ENCODE data around the gene KCNA5.

The KCNA5 gene

DNA sequence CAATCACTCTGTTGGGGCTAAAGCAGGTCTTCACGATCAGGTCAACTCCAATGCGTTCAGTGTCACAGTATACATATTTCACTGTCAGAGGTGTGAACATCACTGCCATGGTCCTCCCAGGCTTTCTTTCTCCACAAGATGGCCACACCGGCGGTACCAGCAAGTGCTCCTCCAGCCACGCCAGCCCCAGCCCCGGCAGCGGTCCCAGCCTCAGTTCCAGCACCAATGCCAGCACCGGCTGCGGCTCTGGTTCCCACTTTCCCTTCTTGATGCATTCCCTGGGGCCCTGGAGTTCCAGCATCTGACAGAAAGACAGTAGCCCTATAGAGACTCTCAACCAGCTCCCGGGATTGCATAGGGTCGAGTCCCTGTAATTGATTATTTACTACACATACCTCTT lies 10.9 kb upstream of the KCNA5 start:
- H3K9ac ChIP-seq (ENCODE audit: low read length): no peak overlapping the region
- TF ChIP-seq, protein P1, sequence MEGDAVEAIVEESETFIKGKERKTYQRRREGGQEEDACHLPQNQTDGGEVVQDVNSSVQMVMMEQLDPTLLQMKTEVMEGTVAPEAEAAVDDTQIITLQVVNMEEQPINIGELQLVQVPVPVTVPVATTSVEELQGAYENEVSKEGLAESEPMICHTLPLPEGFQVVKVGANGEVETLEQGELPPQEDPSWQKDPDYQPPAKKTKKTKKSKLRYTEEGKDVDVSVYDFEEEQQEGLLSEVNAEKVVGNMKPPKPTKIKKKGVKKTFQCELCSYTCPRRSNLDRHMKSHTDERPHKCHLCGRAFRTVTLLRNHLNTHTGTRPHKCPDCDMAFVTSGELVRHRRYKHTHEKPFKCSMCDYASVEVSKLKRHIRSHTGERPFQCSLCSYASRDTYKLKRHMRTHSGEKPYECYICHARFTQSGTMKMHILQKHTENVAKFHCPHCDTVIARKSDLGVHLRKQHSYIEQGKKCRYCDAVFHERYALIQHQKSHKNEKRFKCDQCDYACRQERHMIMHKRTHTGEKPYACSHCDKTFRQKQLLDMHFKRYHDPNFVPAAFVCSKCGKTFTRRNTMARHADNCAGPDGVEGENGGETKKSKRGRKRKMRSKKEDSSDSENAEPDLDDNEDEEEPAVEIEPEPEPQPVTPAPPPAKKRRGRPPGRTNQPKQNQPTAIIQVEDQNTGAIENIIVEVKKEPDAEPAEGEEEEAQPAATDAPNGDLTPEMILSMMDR (IDR thresholded peaks at IDR 0.05; ENCODE audit: insufficient read depth, low read length, poor library complexity, severe bottlenecking): no peak
- no peak for TF ChIP-seq EZH2phosphoT487 (conservative IDR thresholded peaks at IDR 0.05; ENCODE audit: low read length)

DNA sequence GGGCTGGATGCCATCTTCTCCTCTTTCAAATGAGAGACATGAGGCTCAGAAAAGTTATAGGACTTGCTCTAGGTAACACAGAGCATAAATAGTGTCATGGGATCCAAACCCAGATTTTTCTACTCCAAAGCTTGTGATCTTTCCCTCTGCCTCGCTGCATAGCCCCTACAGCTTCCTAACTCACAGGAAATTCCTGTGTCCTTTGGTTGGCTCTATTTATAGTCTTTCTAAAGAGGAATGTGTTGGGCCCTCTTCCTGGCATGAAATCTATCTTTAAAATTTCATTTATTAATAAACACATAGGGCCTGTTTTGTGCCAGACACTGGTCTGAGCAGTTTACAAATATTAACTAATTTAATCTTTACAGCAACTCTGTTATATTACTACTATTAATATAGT lies 9.8 kb upstream of the KCNA5 start:
- H3K4me2 ChIP-seq (ENCODE audit: low read depth, low read length, poor library complexity, severe bottlenecking): no peak overlapping the region
- no peaks in the 10 kb centered on the region for H3K9me3 ChIP-seq (ENCODE audit: insufficient read depth, low read length)
- TF ChIP-seq, protein P1 (IDR thresholded peaks at IDR 0.05; ENCODE audit: insufficient read depth, low read length, poor library complexity, severe bottlenecking): no peak
- no peak for TF ChIP-seq EZH2phosphoT487 (conservative IDR thresholded peaks at IDR 0.05; ENCODE audit: low read length)
- H3F3A ChIP-seq (ENCODE audit: insufficient read depth): no peaks in the 10 kb centered on the region
- H3K9ac ChIP-seq (ENCODE audit: low read length): no peak overlapping the region
- no peak overlapping the region for H3K4me3 ChIP-seq (ENCODE audit: insufficient read depth, low read length, poor library complexity, severe bottlenecking)
- H3K27ac ChIP-seq (ENCODE audit: low read depth, low read length): no peak overlapping the region
- H3K79me2 ChIP-seq (ENCODE audit: insufficient read depth, low read length): no peaks in the 10 kb centered on the region
- no peaks in the 10 kb centered on the region for H3K36me3 ChIP-seq (ENCODE audit: low read length)
- no peak overlapping the region for H2AFZ ChIP-seq (ENCODE audit: low read depth, low read length, severe bottlenecking)
- no peaks in the 10 kb centered on the region for H3K9me2 ChIP-seq (replicated peaks; ENCODE audit: insufficient read depth, low read length)
- H4K20me1 ChIP-seq (ENCODE audit: low read depth, low read length): no peaks in the 10 kb centered on the region
- no peaks in the 10 kb centered on the region for H3K27me3 ChIP-seq (ENCODE audit: low read length)

More for the DNA sequence above, 10.9 kb upstream of the KCNA5 start:
- Histone ChIP-seq H3K9me2 (replicated peaks; ENCODE audit: insufficient read depth, low read length) (no peaks in the 10 kb centered on the region), H3K27ac (ENCODE audit: low read depth, low read length) (no peak overlapping the region), H3K4me3 (ENCODE audit: insufficient read depth, low read length, poor library complexity, severe bottlenecking) (no peak overlapping the region), H3F3A (ENCODE audit: insufficient read depth) (no peaks in the 10 kb centered on the region), H2AFZ (ENCODE audit: low read depth, low read length, severe bottlenecking) (no peak overlapping the region), H3K9me3 (ENCODE audit: insufficient read depth, low read length) (no peaks in the 10 kb centered on the region), H3K4me2 (ENCODE audit: low read depth, low read length, poor library complexity, severe bottlenecking) (no peak overlapping the region), H3K27me3 (ENCODE audit: low read length) (no peaks in the 10 kb centered on the region), H4K20me1 (ENCODE audit: low read depth, low read length) (no peaks in the 10 kb centered on the region), H3K36me3 (ENCODE audit: low read length) (no peaks in the 10 kb centered on the region), H3K79me2 (ENCODE audit: insufficient read depth, low read length) (no peaks in the 10 kb centered on the region)

DNA sequence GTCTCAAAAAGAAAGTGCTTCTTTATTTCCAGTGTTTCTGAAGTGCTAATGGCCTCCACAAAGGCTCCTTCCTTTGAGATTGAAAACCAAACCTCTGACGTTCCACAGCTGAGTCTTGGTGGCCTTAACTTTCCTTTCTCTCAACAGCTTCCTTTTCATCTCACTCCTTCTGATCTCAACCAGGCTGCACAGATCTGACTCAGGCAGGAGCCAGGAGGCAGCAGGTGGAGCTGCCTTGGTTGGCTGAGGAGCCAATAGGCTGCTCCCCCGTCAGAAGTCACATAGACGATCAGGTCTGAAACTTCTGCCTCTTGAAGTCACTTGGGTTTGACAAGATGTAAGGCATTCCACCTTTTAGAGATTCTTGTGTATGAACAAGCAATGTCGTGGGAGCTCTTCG lies 9.1 kb upstream of the KCNA5 start:
- H4K20me1 ChIP-seq (ENCODE audit: low read depth, low read length): no peaks in the 10 kb centered on the region
- peak overlapping the region; percentile 36 for H2AFZ ChIP-seq (ENCODE audit: low read depth, low read length, severe bottlenecking)
- H3K27ac ChIP-seq (ENCODE audit: low read depth, low read length): no peak overlapping the region
- no peaks in the 10 kb centered on the region for H3F3A ChIP-seq (ENCODE audit: insufficient read depth)
- H3K4me3 ChIP-seq (ENCODE audit: insufficient read depth, low read length, poor library complexity, severe bottlenecking): no peak overlapping the region
- no peaks in the 10 kb centered on the region for H3K9me3 ChIP-seq (ENCODE audit: insufficient read depth, low read length)
- TF ChIP-seq, protein P1 (IDR thresholded peaks at IDR 0.05; ENCODE audit: insufficient read depth, low read length, poor library complexity, severe bottlenecking): no peak
- no peak for TF ChIP-seq EZH2phosphoT487 (conservative IDR thresholded peaks at IDR 0.05; ENCODE audit: low read length)
- H3K27me3 ChIP-seq (ENCODE audit: low read length): no peaks in the 10 kb centered on the region
- H3K79me2 ChIP-seq (ENCODE audit: insufficient read depth, low read length): no peaks in the 10 kb centered on the region
- H3K9ac ChIP-seq (ENCODE audit: low read length): no peak overlapping the region
- H3K4me2 ChIP-seq (ENCODE audit: low read depth, low read length, poor library complexity, severe bottlenecking): no peak overlapping the region
- H3K36me3 ChIP-seq (ENCODE audit: low read length): no peaks in the 10 kb centered on the region
- no peaks in the 10 kb centered on the region for H3K9me2 ChIP-seq (replicated peaks; ENCODE audit: insufficient read depth, low read length)
